SU-DHL-6 (cell line): ENCODE measurements around the gene RAB40B.

Source experiments
- H2AFZ ChIP-seq: fragments of 200-600 bp; sonication (generic); 2 replicates; pipeline ENCODE4 v1.6.1; 2014; ENCODE audit warnings: low read depth, mild to moderate bottlenecking, moderate library complexity, mixed read lengths, antibody characterized with exemption, low read length; ENCODE audit not compliant: severe bottlenecking
- H3F3A ChIP-seq: fragments of 200-600 bp; shearing (Covaris generic); 2 replicates; pipeline ENCODE4 v1.6.0; 2016; ENCODE audit warnings: antibody characterized with exemption, mild to moderate bottlenecking; ENCODE audit not compliant: insufficient read depth
- H3K27ac ChIP-seq: fragments of 200-600 bp; sonication (generic); 2 replicates; pipeline ENCODE4 v1.5.1; 2016; ENCODE audit warnings: low read depth, mild to moderate bottlenecking, low read length, moderate library complexity, mixed read lengths
- H3K27me3 ChIP-seq: fragments of 200-600 bp; sonication (generic), shearing (Covaris generic); 2 replicates; pipeline ENCODE4 v1.6.0; 2014; ENCODE audit warnings: mild to moderate bottlenecking, low read length
- H3K36me3 ChIP-seq: fragments of 200-600 bp; sonication (generic); 2 replicates; pipeline ENCODE4 v1.6.1; 2014; ENCODE audit warnings: mild to moderate bottlenecking, low read length, mixed read lengths
- H3K4me2 ChIP-seq: fragments of 300-600, 200-600 bp; shearing (Covaris generic), sonication (generic); 2 replicates; pipeline ENCODE4 v1.6.0; 2014; ENCODE audit warnings: low read length, low read depth, mild to moderate bottlenecking; ENCODE audit not compliant: poor library complexity, severe bottlenecking
- H3K4me3 ChIP-seq: fragments of 200-600 bp; sonication (generic); 2 replicates; pipeline ENCODE4 v1.5.1; 2014; ENCODE audit warnings: antibody characterized with exemption, low read length, mild to moderate bottlenecking, mixed read lengths; ENCODE audit not compliant: insufficient read depth, poor library complexity, severe bottlenecking
- H3K79me2 ChIP-seq: fragments of 200-600 bp; sonication (generic); 2 replicates; pipeline ENCODE4 v1.6.1; 2014; ENCODE audit warnings: mild to moderate bottlenecking, low read length, moderate library complexity; ENCODE audit not compliant: insufficient read depth
- H3K9ac ChIP-seq: fragments of 200-600 bp; sonication (generic); 2 replicates; pipeline ENCODE4 v1.7.0; 2014; ENCODE audit warnings: mild to moderate bottlenecking, low read length
- H3K9me2 ChIP-seq: fragments of 200-600 bp; sonication (generic); replicated peaks from 2 replicates; pipeline ENCODE4 v1.6.1; 2014; ENCODE audit warnings: low read length; ENCODE audit not compliant: insufficient read depth
- H3K9me3 ChIP-seq: fragments of 200-600 bp; sonication (generic); 2 replicates; pipeline ENCODE4 v1.6.1; 2014; ENCODE audit warnings: low read length, mixed read lengths; ENCODE audit not compliant: insufficient read depth
- H4K20me1 ChIP-seq: fragments of 200-600 bp; sonication (generic); 2 replicates; pipeline ENCODE4 v1.6.1; 2014; ENCODE audit warnings: low read depth, mild to moderate bottlenecking, antibody characterized with exemption, low read length, moderate library complexity, mixed read lengths
- EZH2phosphoT487 ChIP-seq: fragments of 200-600 bp; sonication (generic), shearing (Covaris generic); conservative IDR thresholded peaks from 2 replicates; pipeline ENCODE4 v1.6.1; 2018; ENCODE audit warnings: mild to moderate bottlenecking, antibody characterized with exemption, low read length, moderate library complexity, mixed read lengths
- TF ChIP-seq, protein P1 (sequence below): fragments of 200-600 bp; sonication (generic); IDR thresholded peaks from one replicate; pipeline ENCODE4 v1.5.1; 2017; ENCODE audit warnings: antibody characterized with exemption, mild to moderate bottlenecking, low read length, moderate library complexity; ENCODE audit not compliant: insufficient read depth, poor library complexity, severe bottlenecking

Gene RAB40B

DNA sequence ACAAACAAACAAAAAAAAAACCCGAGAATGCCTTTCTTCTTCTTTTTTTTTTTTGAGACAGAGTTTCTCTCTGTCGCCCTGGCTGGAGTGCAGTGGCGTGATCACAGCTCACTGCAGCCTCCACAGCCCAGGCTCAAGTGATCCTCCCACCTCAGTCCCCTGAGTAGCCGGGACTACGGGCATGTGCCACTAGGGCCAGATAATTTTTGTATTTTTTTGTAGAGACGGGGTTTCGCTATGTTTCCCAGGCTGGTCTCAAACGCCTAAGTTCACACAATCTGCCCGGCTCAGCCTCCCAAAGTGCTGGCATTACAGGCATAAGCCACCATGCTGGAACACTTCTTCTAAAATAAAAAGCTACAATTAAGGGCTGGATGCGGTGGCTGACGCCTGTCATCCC lies 33.3 kb downstream of the RAB40B start:
- Histone ChIP-seq H3K79me2 (no peaks in the 10 kb centered on the region), H3K4me3 (no peak overlapping the region), H3K27ac (no peak overlapping the region), H3K9me2 (no peaks in the 10 kb centered on the region), H3K36me3 (no peaks in the 10 kb centered on the region), H4K20me1 (no peaks in the 10 kb centered on the region), H3K27me3 (no peaks in the 10 kb centered on the region), H3K4me2 (no peak overlapping the region), H3K9me3 (no peaks in the 10 kb centered on the region), H3F3A (0 out of 2 replicates have a peak, but pooled peaks cover 6% of the 10 kb centered on the region), H3K9ac (no peak overlapping the region), H2AFZ (no peak overlapping the region)
- no peak for TF ChIP-seq EZH2phosphoT487
- TF ChIP-seq, protein P1, sequence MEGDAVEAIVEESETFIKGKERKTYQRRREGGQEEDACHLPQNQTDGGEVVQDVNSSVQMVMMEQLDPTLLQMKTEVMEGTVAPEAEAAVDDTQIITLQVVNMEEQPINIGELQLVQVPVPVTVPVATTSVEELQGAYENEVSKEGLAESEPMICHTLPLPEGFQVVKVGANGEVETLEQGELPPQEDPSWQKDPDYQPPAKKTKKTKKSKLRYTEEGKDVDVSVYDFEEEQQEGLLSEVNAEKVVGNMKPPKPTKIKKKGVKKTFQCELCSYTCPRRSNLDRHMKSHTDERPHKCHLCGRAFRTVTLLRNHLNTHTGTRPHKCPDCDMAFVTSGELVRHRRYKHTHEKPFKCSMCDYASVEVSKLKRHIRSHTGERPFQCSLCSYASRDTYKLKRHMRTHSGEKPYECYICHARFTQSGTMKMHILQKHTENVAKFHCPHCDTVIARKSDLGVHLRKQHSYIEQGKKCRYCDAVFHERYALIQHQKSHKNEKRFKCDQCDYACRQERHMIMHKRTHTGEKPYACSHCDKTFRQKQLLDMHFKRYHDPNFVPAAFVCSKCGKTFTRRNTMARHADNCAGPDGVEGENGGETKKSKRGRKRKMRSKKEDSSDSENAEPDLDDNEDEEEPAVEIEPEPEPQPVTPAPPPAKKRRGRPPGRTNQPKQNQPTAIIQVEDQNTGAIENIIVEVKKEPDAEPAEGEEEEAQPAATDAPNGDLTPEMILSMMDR = no peak

DNA sequence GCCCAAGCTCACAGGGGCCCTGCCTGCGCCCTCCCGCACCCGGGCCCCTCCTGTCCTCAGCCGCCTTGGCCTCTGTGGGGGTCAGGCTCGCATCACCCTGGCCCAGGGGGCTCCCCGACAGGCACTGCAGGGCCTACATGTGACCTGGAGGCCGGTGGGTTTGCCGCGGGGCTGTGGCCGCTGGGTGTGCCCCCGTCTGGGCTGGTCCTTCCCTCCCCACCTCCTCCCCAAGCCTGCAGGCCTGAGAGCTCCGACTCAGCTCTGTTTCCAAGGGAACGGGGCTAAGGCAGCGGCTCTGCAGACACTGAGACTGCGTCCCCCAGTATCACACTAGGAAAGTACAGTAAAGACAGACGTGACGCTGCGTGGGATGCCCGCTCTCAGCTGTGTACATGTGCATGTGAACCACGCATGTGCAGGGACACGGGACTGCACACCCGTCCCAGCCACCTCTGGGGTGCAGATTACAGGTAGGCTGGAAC lies 33.8 kb downstream of the RAB40B start:
- Histone ChIP-seq H3K27me3 (no peaks in the 10 kb centered on the region), H3K9me3 (no peaks in the 10 kb centered on the region), H3K27ac (no peak overlapping the region), H4K20me1 (no peaks in the 10 kb centered on the region), H3F3A (0 out of 2 replicates have a peak, but pooled peaks cover 3% of the 10 kb centered on the region), H3K4me2 (no peak overlapping the region), H3K4me3 (no peak overlapping the region), H3K79me2 (no peaks in the 10 kb centered on the region), H3K9me2 (no peaks in the 10 kb centered on the region), H3K36me3 (no peaks in the 10 kb centered on the region), H2AFZ (no peak overlapping the region), H3K9ac (no peak overlapping the region)
- TF ChIP-seq, protein P1 = no peak
- TF ChIP-seq EZH2phosphoT487 = no peak

- Histone ChIP-seq H3K9me3 (no peaks in the 10 kb centered on the region), H3K27ac (no peak overlapping the region), H4K20me1 (no peaks in the 10 kb centered on the region), H3K9ac (no peak overlapping the region), H3K79me2 (no peaks in the 10 kb centered on the region), H3K4me2 (no peak overlapping the region), H3K9me2 (no peaks in the 10 kb centered on the region), H3F3A (no peaks in the 10 kb centered on the region), H3K4me3 (no peak overlapping the region), H2AFZ (no peak overlapping the region), H3K27me3 (no peaks in the 10 kb centered on the region), H3K36me3 (no peaks in the 10 kb centered on the region)
- TF ChIP-seq, protein P1 = no peak
- TF ChIP-seq EZH2phosphoT487 = no peak
These were observed 34.3 kb downstream of the RAB40B start for GRCh38 chr17:82664276-82664575.
